Tibial artery (tissue), 4 donors: Measurements from ENCODE around the gene PRMT5.
"Not testable (repeated sequence)": the region's sequence is repeated elsewhere in the genome, so short reads cannot be mapped to it uniquely, and the experiment has no call there.

Experiments used
- DNase-seq, 2 donors: peaks; one replicate each; pipeline ENCODE4 v3.0.0-alpha.2; 2019
- H3K27ac ChIP-seq, 2 donors: fragments of 200-600 bp; sonication (generic) in 1 of 2; 1 replicate in 1 of 2; 2 replicates in 1 of 2; pipeline ENCODE4 v1.5.1; 2018 to 2019; ENCODE audit warnings: mild to moderate bottlenecking in 1 of 2
- H3K27me3 ChIP-seq, 2 donors: fragments of 200-600 bp; sonication (generic) in 1 of 2; one replicate each; pipeline versions ENCODE4 v1.5.1 to v1.6.0; 2016 to 2019
- H3K36me3 ChIP-seq, 3 donors: fragments of 200-600 bp; sonication (generic) in 2 of 3; one replicate each; pipeline ENCODE4 v1.5.1; 2016 to 2019; ENCODE audit warnings: mild to moderate bottlenecking in 2 of 3
- H3K4me1 ChIP-seq, 4 donors: fragments of 200-600 bp; sonication (generic) in 2 of 4; 1 replicate in 3 of 4; 2 replicates in 1 of 4; pipeline ENCODE4 v1.5.1; 2016 to 2019
- H3K4me3 ChIP-seq, 2 donors: fragments of 200-600 bp; sonication (generic) in 1 of 2; 1 replicate in 1 of 2; 2 replicates in 1 of 2; pipeline ENCODE4 v1.5.1; 2018 to 2019; ENCODE audit warnings: mild to moderate bottlenecking in 2 of 2
- H3K9me3 ChIP-seq, 3 donors: fragments of 200-600 bp; sonication (generic) in 1 of 3; one replicate each; pipeline ENCODE4 v1.5.1; 2016 to 2019
- intact Hi-C: fragments of 100-400 bp; cut with DNase I; formaldehyde crosslinking; loops from one replicate; pipeline ENCODE4 v1.15.0; 2023; ENCODE audit warnings: low total_unique reads
- TF ChIP-seq, protein P1 (sequence below), 2 experiments: fragments of 200-600 bp in 1 of 2; fragments of 450-650 bp in 1 of 2; IDR thresholded peaks; one replicate each; pipeline ENCODE4 v1.5.1; 2017 to 2019; ENCODE audit warnings: antibody characterized with exemption in 2 of 2, mild to moderate bottlenecking in 1 of 2, moderate library complexity in 1 of 2

The PRMT5 gene

DNA sequence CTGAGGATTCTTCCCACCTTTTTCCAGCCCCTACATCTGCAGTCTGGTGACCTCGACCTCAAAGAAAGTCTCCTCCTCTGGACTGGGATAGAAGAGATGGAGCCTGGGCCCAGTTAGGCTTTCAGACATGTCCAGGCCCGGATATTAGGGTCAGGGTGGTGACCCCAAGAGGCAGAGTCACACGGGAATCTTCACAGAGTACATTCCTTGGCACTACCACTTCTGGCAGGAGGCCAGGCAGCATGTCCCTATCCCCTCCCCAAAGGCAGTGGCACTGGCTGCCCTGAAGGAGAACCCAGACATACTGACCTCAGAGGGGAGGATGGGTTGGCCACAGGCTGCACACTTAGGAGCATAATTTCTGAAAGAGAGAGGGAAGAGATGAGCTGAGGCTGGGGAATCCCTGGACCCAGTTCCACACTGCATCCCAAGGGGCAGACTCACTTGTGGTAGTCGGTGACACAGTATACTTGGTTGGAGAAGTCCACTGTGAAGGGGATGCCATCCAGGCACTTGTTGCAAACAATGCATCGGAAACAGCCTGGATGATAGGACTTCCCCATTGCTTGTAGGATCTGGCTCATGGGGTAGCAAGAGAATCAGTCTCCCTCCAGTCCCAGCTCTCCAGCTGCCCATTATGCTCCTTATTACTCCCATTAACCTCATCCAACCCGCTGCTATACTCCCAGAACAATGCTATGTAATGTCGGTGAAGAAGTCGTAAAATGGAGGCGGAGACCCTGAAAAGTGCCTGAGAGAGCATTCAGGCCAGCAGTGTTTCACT, 45.5 kb upstream of the PRMT5 start:
- Histone ChIP-seq H3K27ac (no peak overlapping the region), H3K36me3 (peaks cover 5 to 28% (median 7%) of the 10 kb centered on the region in 3 donors), H3K4me1 (peaks cover 8 to 36% (median 33%) of the 10 kb centered on the region in 4 donors), H3K27me3 (no peaks in the 10 kb centered on the region), H3K4me3 (no peak overlapping the region), H3K9me3 (no peaks in the 10 kb centered on the region)
- no peak for DNase-seq
- TF ChIP-seq, protein P1, sequence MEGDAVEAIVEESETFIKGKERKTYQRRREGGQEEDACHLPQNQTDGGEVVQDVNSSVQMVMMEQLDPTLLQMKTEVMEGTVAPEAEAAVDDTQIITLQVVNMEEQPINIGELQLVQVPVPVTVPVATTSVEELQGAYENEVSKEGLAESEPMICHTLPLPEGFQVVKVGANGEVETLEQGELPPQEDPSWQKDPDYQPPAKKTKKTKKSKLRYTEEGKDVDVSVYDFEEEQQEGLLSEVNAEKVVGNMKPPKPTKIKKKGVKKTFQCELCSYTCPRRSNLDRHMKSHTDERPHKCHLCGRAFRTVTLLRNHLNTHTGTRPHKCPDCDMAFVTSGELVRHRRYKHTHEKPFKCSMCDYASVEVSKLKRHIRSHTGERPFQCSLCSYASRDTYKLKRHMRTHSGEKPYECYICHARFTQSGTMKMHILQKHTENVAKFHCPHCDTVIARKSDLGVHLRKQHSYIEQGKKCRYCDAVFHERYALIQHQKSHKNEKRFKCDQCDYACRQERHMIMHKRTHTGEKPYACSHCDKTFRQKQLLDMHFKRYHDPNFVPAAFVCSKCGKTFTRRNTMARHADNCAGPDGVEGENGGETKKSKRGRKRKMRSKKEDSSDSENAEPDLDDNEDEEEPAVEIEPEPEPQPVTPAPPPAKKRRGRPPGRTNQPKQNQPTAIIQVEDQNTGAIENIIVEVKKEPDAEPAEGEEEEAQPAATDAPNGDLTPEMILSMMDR (IDR thresholded peaks at IDR 0.05) = no peak
- intact Hi-C loops = no loop called here

DNA sequence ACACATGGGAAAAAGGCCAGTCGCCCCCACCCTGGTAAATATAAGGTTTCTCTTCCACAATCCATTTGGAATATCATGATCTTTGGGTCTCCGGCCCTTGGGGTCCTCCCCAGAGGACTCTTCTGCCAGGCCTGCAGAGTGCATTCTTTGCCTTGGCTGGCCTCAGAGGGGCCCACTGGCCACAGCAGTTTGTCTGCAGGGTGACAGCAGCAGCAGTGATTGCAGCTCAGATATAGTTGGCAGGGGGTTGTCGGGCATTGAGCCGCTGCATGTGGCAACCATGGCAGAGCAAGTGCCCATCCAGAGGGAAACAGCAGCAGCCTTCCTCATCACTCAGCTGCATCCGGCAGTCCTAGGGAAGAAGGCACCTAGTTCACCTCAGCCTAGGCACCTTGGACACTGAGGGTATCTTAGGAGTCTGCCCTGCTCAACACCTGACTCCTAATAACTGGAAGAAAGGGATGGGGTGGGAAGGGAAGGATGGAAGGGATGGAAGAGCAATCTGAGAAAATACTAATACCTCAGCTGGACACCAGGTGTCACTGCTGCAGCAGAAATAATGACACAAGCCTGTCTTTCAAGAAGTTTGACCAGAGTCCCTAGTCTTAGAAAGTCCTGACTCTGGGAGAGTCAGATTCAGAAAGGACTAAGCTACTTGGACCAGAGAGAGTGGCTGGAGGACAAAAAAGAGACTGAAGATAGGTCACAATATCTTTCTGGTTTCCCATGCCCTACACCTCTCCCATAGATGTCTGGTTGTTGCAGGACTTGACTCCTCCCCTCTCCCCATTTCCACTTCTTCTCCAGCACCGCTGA, 44.2 kb upstream of the PRMT5 start:
- Histone ChIP-seq H3K27me3 (no peaks in the 10 kb centered on the region), H3K9me3 (no peaks in the 10 kb centered on the region), H3K36me3 (peaks cover 5 to 37% (median 7%) of the 10 kb centered on the region in 3 donors), H3K27ac (peak overlapping the region in 1 of 2 donors; percentile 7), H3K4me1 (peaks cover 0 to 31% (median 21%) of the 10 kb centered on the region in 4 donors), H3K4me3 (no peak overlapping the region)
- intact Hi-C loops = no loop called here
- TF ChIP-seq, protein P1 (IDR thresholded peaks at IDR 0.05) = peak; percentile 81 to 82
- DNase-seq = no peak

DNA sequence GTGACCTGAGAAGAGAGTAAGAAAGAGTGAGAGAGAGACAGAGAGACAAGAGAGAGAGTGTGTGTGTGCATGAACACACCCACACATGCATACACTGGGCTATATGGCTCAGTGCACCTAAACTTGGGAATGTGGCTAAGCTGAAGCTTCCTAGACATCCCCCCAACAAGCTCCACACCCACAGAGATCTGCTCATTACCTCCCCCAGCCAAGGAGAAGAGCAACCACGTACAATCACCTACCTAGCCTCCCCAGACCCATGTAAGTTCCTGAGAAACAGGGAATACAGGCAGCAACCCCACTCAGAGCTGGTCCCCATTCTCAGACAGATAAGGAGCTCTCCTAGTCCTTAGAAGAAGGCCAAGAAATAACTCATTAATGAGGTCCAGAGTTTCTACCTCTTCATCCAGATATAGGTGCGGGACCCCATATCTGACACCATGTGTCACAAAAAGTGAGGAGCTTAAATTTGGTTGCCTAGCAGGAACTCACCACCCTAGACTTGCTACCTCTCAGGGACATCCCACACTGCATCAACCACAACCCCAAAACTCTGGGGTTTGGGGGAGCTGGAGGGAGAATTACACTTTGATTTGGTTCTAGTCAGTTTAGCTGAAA, 43.2 kb upstream of the PRMT5 start:
- Histone ChIP-seq H3K36me3 (peaks cover 5 to 37% (median 7%) of the 10 kb centered on the region in 3 donors), H3K9me3 (no peaks in the 10 kb centered on the region), H3K27me3 (no peaks in the 10 kb centered on the region), H3K4me1 (peaks cover 0 to 21% (median 11%) of the 10 kb centered on the region in 4 donors), H3K4me3 (no peak overlapping the region), H3K27ac (no peak overlapping the region)
- TF ChIP-seq, protein P1 (IDR thresholded peaks at IDR 0.05) = no peak
- no peak for DNase-seq
- intact Hi-C loops = no loop called here

DNA sequence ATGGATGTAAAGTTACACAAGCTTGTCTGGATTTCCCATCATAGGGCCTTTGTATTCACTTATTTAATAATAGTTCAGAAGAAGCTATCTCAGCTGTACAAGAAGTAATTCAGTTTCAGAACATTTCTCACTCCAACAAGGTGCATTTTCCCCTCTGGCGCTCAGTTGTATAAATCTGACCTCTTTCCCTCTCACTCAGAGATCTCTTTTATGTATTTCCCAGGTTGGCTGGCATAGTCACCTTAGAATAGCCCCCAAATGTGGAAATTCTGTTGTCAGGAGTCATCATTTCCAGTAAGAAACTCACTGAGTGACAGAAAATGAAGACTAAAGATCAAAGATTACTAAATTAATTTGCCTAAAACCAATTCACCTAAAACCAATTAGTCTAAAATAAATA, 42.0 kb upstream of the PRMT5 start:
- TF ChIP-seq, protein P1 (IDR thresholded peaks at IDR 0.05) = no peak
- intact Hi-C loops = no loop called here

DNA sequence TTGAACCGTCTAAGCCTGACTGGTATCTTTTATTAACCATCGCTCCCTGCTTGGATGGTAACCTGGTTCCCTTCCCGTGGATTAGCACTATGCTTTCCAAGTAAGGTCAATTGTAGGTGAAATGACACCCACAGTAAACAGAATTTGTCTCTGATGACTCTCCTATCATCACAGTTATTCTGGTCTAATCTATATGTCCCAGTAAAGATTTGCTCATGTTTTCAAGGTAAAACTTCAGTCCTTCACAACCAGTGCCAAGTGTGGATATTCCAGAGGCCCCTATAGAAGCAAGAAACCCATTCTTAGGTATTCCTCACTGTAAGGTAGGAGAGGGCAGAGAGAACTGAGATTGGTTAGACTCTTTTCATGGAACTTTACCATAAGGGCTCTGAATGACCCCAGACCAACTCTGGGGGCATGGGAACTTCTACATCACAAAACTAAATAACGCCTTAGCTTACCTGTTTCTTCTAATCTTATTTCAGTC, 37.6 kb upstream of the PRMT5 start:
- Histone ChIP-seq H3K4me1 (no peaks in the 10 kb centered on the region), H3K4me3 (no peak overlapping the region), H3K27ac (no peak overlapping the region), H3K36me3 (peaks cover 0 to 10% (median 0%) of the 10 kb centered on the region in 3 donors), H3K9me3 (no peaks in the 10 kb centered on the region), H3K27me3 (no peaks in the 10 kb centered on the region)
- DNase-seq = no peak
- TF ChIP-seq, protein P1 (IDR thresholded peaks at IDR 0.05) = no peak
- intact Hi-C loops = no loop called here

More for the DNA sequence above, 42.0 kb upstream of the PRMT5 start:
- no peak overlapping the region for H3K4me3 ChIP-seq
- DNase-seq = no peak
- H3K27ac ChIP-seq = no peak overlapping the region
- H3K27me3 ChIP-seq = no peaks in the 10 kb centered on the region
- H3K36me3 ChIP-seq = peaks cover 5 to 37% (median 7%) of the 10 kb centered on the region in 3 donors
- peaks cover 0 to 9% (median 0%) of the 10 kb centered on the region in 4 donors for H3K4me1 ChIP-seq
- no peaks in the 10 kb centered on the region for H3K9me3 ChIP-seq

DNA sequence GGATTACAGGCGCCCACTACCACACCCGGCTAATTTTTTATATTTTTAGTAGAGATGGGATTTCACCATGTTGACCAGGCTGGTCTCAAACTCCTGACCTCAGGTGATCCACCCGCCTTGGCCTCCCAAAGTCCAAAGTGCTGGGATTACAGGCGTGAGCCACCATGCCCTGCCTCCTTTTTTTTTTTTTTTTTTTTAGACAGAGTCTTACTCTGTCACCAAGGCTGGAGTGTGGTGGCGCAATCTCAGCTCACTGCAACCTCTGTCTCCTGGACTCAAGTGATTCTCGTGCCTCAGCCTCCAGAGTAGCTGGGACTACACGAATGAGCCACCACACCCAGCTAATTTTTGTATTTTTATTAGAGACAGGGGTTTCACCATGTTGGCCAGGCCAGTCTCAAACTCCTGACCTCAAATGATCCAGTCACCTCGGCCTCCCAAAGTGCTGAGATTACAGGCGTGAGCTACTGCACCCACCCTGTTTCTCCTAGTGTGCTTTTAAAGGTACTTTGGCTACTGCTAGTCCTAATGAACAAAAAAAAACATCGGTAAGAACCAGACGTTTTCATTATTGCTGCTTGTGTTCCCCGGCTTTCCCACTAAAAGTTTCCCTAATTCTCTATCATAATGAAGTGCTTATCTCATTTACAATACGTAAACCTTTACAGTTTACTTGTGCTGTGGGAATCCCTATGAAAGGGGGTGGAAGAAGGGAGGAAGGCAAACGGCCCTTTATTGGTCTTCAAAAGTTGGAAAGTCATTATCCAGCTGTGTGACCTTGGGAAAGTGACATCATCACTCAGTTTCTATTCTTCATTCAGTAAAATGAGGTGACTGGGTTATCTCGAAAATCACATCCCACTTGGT, 37.0 kb upstream of the PRMT5 start:
- H3K4me3 ChIP-seq, DNase-seq, H3K4me1 ChIP-seq, H3K36me3 ChIP-seq, H3K9me3 ChIP-seq, H3K27ac ChIP-seq, intact Hi-C loops, H3K27me3 ChIP-seq: not testable (repeated sequence)
